HG03469 (cell line): ENCODE results near the gene GRK7.

Experiments used
- ATAC-seq: cut with Tn5 transposase; IDR thresholded peaks from one replicate; pipeline ENCODE4 v1.9.1; 2021; ENCODE audit warnings: mild to moderate bottlenecking, moderate library complexity, moderate number of reproducible peaks; ENCODE audit not compliant: unreplicated experiment

GRK7 gene

GRCh38 chr3:141763088-141763750 is at the start of gene GRK7:
GRK7 (plus strand) TSS chr3:141763408; CDS start chr3:141778285, 14,877 bp downstream.
- ATAC-seq, result no peak

DNA sequence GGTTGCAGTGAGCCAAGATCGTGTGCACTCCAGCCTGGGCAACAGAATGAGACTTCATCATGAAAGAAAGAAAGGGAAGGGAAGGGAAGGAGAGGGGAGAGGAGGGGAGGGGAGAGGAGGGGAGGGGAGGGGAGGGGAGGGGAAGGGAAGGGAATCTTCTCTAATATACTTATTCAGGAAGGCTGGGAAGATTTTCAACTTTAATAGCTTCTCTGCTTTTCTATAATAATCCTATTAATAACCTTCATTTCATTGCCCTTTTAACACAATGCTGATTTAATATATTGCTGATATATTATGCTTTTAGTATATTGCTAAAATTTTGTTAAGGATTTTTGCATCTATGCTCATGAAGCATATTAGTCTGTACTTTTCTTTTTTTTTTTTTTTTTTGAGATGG is 48.5 kb upstream of the GRK7 start:
- ATAC-seq, result no peak

- ATAC-seq, result no peak
These were observed 41.1 kb upstream of the GRK7 start for GRCh38 chr3:141722081-141722480.

DNA sequence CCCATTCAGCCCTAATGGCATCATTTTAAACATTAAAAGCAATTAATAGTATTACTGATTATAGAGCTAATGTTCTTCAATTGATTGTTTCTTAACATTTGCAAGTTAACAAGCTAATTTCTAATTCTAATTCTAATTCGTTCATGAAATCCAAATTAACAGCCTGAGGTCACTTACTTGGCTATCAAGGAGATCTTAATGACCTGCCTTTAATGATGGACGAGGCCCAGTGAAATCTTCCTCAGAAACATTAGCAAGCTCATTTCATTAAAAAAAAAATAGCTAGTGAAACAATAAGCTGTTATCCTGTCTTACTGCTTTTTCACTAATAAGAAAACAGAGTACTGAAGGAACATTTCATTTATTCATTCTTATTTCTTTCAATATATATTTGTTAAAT is 40.6 kb upstream of the GRK7 start:
- ATAC-seq, result no peak

GRCh38 chr3:141723255-141723654 is 40.0 kb upstream of the GRK7 start:
- ATAC-seq, result no peak

DNA sequence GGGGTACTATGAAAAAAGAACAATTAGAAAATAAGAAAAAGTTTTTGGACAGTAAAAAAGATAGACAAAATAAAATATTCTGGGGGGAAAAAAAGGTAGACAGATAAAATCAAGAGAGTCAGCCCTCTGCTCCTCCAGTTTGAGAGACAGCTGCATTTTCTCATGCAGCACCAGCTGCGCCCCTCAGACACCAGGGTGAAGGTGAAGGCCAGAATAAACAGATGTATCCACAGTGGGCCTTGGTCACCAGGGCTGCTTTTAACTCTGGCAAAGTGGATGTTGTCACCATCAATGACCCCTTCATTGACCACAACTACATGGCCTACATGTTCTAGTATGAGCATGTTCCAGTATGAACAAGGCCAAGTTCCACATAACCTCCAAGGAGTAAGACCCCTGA is 39.0 kb upstream of the GRK7 start:
- ATAC-seq, result no peak

DNA sequence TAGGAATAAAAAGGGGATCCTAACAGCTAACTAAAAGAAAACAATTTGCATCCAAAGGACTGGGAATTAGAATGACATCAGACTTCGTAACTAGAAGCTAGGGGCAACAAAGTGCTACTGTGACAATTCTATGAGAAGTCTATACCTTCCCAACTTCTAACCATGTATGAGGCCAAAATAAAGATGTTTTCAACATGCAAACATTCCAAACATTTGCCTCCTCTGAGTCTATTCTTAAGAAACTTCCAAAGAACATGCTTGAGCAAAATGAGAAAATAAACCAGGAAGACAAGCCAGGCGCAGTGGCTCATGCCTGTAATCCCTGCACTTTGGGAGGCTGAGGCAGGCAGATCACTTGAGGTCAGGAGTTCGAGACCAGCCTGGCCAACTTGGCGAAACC is 38.2 kb upstream of the GRK7 start:
- no peak for ATAC-seq

DNA sequence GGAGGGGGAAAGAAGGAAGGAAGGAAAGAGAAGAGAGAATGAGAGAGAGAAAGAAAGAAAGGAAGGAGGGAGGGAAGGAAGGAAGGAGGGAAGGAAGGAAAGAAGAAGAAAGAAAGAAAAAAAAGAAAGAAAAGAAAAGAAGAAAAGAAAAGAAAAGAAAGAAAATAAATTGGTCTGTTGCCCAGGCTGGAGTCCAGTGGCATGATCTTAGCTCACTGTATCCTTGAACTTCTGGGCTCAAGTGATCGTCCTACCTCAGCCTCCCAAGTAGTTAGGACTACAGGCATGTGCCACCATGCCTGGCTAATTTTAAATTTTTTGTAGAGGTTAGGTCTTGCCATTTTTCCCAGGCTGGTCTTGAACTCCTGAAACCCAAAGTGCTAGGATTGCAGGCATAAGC is 36.7 kb upstream of the GRK7 start:
- ATAC-seq, result no peak

GRCh38 chr3:141728355-141728892 is 34.8 kb upstream of the GRK7 start:
- no peak for ATAC-seq

DNA sequence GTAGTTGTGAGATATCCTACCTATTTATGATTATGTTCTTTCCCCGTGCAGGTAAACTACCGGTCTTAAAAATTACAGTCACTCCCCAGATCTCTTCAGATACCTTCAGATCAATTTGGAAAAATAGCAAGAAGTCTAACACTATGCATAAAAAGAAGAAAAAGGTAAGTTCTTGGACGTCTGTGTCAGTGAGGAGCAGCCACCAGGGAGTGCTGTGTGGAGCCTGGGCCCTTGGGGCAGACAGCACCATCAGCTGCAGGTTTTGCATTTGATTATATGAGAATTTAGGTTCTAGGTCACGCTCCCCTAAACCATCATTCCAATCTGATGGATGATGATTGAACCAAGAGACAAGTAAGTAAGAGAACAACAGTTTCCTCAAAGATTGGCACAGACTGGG is 34.0 kb upstream of the GRK7 start:
- ATAC-seq, result no peak

DNA sequence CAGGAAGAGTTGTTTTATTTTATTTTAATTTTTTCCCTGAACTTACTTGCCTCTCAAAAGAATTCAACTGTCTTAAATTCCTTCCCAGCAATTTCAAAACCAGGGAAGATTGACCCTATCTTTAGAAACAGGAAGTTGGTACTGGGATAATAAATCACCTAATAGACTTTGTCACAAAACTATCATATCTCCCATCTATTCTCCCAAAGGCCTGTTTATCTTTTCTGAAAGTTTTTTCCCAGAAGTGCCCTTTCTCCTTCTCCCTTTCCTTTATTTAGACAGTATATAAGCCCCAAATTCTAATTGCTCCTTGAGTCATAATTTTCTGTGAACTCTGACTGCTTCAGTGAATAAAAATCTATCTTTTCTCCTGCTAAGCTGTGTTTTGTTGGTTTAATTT is 28.0 kb upstream of the GRK7 start:
- no peak for ATAC-seq

DNA sequence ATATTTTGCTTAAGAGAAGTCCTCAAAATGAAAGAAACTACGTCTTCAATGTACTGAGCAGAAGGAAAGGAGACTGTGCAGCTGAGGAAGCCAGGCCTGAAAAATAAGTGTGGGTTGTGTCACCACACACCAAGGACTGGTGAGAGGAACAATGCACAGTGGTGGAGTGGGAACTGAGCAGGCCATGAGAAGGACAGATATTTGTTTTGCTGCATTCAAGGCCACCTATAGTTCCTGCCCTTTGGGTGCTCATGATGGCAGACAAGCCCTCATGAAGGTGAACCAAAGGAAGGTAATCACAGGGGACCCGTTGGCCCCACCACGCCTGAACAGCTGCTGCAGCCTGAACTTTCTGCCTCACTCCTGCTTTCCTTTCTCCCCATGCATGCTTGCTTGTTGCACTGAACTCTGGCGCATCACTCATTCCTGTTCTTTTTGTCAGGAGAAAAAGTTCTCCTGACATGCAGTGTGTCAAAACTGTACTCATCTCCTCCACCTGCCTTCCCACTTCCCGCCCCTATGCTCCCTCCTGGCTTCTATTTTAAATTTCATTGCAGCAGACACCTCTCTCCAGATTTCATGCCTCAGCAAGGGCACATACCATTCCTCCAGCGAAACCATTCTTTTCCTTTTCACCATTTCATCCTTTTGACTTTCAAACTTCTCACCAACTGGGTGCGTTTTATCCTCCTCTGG is 27.3 kb upstream of the GRK7 start:
- ATAC-seq, result no peak

- no peak for ATAC-seq
These were observed 26.1 kb upstream of the GRK7 start for GRCh38 chr3:141737093-141737492.

DNA sequence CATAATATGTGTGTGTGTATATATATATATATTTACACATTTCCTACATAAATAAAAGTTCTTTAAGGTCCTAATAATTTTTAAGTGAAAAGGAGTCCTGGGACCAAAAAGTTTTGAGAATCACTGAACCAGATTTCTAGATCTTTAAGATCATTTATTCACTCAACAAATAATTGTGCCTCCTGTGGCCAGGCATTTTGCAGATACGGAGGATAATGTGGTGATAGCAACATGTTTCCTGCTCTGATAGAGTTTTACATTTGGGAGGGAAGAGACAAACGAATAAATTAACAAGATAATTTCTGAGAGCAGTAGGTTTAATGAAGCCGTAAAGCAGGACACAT is 25.6 kb upstream of the GRK7 start:
- ATAC-seq, result no peak

- peak; percentile 87 for ATAC-seq
These were observed 25.0 kb upstream of the GRK7 start, which contains the start of gene RNF7 for GRCh38 chr3:141738022-141738890. RNF7 (plus strand) TSS chr3:141738298; CDS start chr3:141738342, 44 bp downstream.

- ATAC-seq, result no peak
These were observed 24.3 kb upstream of the GRK7 start for GRCh38 chr3:141738891-141739363.

- no peak for ATAC-seq
These were observed 23.5 kb upstream of the GRK7 start for GRCh38 chr3:141739731-141740130.

- ATAC-seq, result no peak
These were observed 22.9 kb upstream of the GRK7 start for GRCh38 chr3:141740349-141740748.

- no peak for ATAC-seq
These were observed 19.9 kb upstream of the GRK7 start for GRCh38 chr3:141743305-141743704.

DNA sequence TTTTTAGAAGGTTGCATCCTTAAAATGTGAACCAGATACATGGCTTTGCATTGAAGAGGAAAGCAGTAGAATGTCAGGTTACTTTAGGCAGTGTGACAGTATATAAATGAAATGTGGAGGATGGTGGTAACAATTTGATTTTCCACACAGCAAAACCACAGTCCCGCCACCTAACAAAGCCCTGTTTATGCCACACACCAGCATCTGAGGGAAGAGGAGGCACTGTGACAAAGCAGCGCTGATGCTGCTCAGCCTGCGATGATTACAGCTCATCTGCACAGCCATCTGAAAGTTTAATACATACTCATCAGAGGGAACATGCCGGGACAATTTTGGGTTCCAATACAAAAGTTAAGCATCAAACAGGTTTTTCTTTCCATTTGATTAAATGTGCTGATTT is 16.2 kb upstream of the GRK7 start:
- no peak for ATAC-seq

DNA sequence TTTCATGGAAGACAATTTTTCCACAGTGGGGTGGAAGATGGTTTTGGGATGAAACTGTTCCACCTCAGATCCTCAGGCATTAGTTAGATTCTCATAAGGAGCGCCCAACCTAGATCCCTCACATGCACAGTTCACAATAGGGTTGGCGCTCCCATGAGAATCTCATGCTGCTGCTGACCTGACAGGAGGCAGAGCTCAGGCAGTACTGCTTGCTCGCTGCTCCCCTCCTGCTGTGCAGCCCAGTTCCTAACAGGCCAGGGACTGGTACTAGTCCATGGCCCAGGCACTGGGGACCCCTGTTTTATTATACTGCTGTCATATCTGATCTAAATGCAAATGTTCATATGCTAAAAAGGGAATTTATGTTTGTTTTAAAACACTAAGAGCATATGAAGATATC is 9.8 kb upstream of the GRK7 start:
- ATAC-seq, result no peak
